GM23338 (cell line): ENCODE measurements around the gene DEFB114. TPM values are rescaled to one million over a fixed set of nuclear protein-coding genes. Genes with fewer than 3 reads are reported as not detected.

Source experiments
- ATAC-seq: fragments of 200-7000 bp; cut with Tn5 transposase; 3 replicates; pipeline ENCODE4 v1.9.1; 2020
- DNase-seq: peaks from one replicate; pipeline ENCODE4 v3.0.0-alpha.2; 2015; ENCODE audit warnings: low spot score
- H2AFZ ChIP-seq: fragments of 200-600 bp; sonication (generic); 2 replicates; pipeline ENCODE4 v1.8.0; 2016; ENCODE audit warnings: antibody characterized with exemption, mild to moderate bottlenecking, moderate library complexity
- H3F3A ChIP-seq: fragments of 200-600 bp; sonication (generic); replicated peaks from 2 replicates; pipeline ENCODE4 v1.8.0; 2017; ENCODE audit warnings: antibody characterized with exemption, mixed run types, low read depth
- H3K27ac ChIP-seq: fragments of 200-600 bp; sonication (generic); 2 replicates; pipeline ENCODE4 v1.6.1; 2016; ENCODE audit warnings: low read depth
- H3K27me3 ChIP-seq: fragments of 200-600 bp; sonication (generic); 2 replicates; pipeline ENCODE4 v1.8.0; 2016; ENCODE audit warnings: mild to moderate bottlenecking, mixed run types, moderate library complexity; ENCODE audit not compliant: insufficient read depth
- H3K36me3 ChIP-seq: fragments of 200-600 bp; sonication (generic); 2 replicates; pipeline ENCODE4 v1.8.0; 2016; ENCODE audit warnings: mild to moderate bottlenecking; ENCODE audit not compliant: insufficient read depth
- H3K4me1 ChIP-seq: fragments of 200-600 bp; sonication (generic); 2 replicates; pipeline ENCODE4 v1.8.0; 2016; ENCODE audit warnings: mild to moderate bottlenecking, moderate library complexity; ENCODE audit not compliant: insufficient read depth
- H3K4me2 ChIP-seq: fragments of 200-600 bp; sonication (generic); 2 replicates; pipeline ENCODE4 v1.7.1; 2017; ENCODE audit warnings: mixed run types
- H3K4me3 ChIP-seq: fragments of 200-600 bp; sonication (generic); 2 replicates; pipeline ENCODE4 v1.6.1; 2016; ENCODE audit warnings: mixed run types
- H3K79me2 ChIP-seq: fragments of 200-600 bp; sonication (generic); replicated peaks from 2 replicates; pipeline ENCODE4 v1.8.0; 2017; ENCODE audit warnings: mild to moderate bottlenecking; ENCODE audit not compliant: insufficient read depth
- H3K9me2 ChIP-seq: fragments of 200-600 bp; sonication (generic); 2 replicates; pipeline ENCODE4 v1.8.0; 2017; ENCODE audit not compliant: insufficient read depth
- H4K20me1 ChIP-seq: fragments of 200-600 bp; sonication (generic); replicated peaks from 2 replicates; pipeline ENCODE4 v1.8.0; 2017; ENCODE audit warnings: mild to moderate bottlenecking; ENCODE audit not compliant: insufficient read depth
- H3K27ac Mint-ChIP-seq: 2 replicates; pipeline ENCODE4 v1.8.0; 2020; ENCODE audit warnings: inconsistent platforms, mild to moderate bottlenecking, moderate library complexity, mixed read lengths
- H3K27me3 Mint-ChIP-seq: 3 replicates; pipeline ENCODE4 v1.8.0; 2022; ENCODE audit warnings: low read depth, mild to moderate bottlenecking, moderate library complexity, mixed read lengths, inconsistent platforms; ENCODE audit not compliant: insufficient read depth, poor library complexity
- H3K36me3 Mint-ChIP-seq: 3 replicates; pipeline ENCODE4 v1.8.0; 2021; ENCODE audit warnings: low read depth, mild to moderate bottlenecking, inconsistent platforms, moderate library complexity, mixed read lengths
- H3K4me1 Mint-ChIP-seq: 3 replicates; pipeline ENCODE4 v1.8.0; 2020; ENCODE audit warnings: mild to moderate bottlenecking, inconsistent platforms, mixed read lengths
- H3K4me3 Mint-ChIP-seq: 3 replicates; pipeline ENCODE4 v1.8.0; 2021; ENCODE audit warnings: moderate library complexity, mild to moderate bottlenecking, inconsistent platforms, mixed read lengths
- H3K9me3 Mint-ChIP-seq: 3 replicates; pipeline ENCODE4 v1.8.0; 2020; ENCODE audit warnings: moderate library complexity, mild to moderate bottlenecking, inconsistent platforms, mixed read lengths
- CREB1 ChIP-seq: fragments of 250-450 bp; sonication (Bioruptor Pico); IDR thresholded peaks from 2 replicates; pipeline ENCODE4 v1.5.0; 2020; ENCODE audit warnings: low read depth, mild to moderate bottlenecking, moderate library complexity
- EZH2 ChIP-seq: fragments of 200-600 bp; sonication (generic); IDR thresholded peaks from one replicate; pipeline ENCODE4 v1.8.0; 2017; ENCODE audit warnings: antibody characterized with exemption, mild to moderate bottlenecking, low read depth; ENCODE audit not compliant: unreplicated experiment
- EZH2phosphoT487 ChIP-seq: fragments of 200-600 bp; sonication (generic); IDR thresholded peaks from one replicate; pipeline ENCODE4 v1.8.1; 2018; ENCODE audit warnings: antibody characterized with exemption; ENCODE audit not compliant: unreplicated experiment
- JUNB ChIP-seq: IDR thresholded peaks from one replicate; pipeline ENCODE4 v1.6.1; 2016; ENCODE audit warnings: antibody characterized with exemption; ENCODE audit not compliant: unreplicated experiment
- ZNF114 ChIP-seq: fragments of 250-450 bp; sonication (Bioruptor Pico); IDR thresholded peaks from 2 replicates; pipeline ENCODE4 v1.5.0; 2020; ENCODE audit warnings: mild to moderate bottlenecking, moderate library complexity
- ZNF331 ChIP-seq: fragments of 250-450 bp; sonication (Bioruptor Pico); IDR thresholded peaks from 2 replicates; pipeline ENCODE4 v1.5.0; 2020; ENCODE audit warnings: low read depth, mild to moderate bottlenecking, moderate library complexity
- polyA plus RNA-seq: library from polyadenylated mRNA; unstranded; fragments of >200 nt; fragmentation: Nextera tagmentation; extraction: Ambion mirVana; gene quantifications from 2 replicates; pipeline ENCODE4 v1.2.1, GENCODE V29; 2016
- total RNA-seq: library from RNA; depleted of rRNA; stranded (reverse); fragments of >200 nt; shearing (Covaris generic); gene quantifications from 2 replicates; pipeline ENCODE4 v1.2.3, GENCODE V29; 2014
- TF ChIP-seq, protein P1 (sequence below): IDR thresholded peaks from 2 replicates; pipeline ENCODE4 v1.6.1; 2016; ENCODE audit warnings: antibody characterized with exemption
- TF ChIP-seq, protein P2 (sequence below): fragments of 250-450 bp; sonication (Bioruptor Pico); IDR thresholded peaks from 2 replicates; pipeline ENCODE4 v1.5.0; 2020; ENCODE audit warnings: mild to moderate bottlenecking, moderate library complexity
- TF ChIP-seq, protein P3 (sequence below), 2 experiments: fragments of 200-600 bp in 1 of 2; sonication (generic) in 1 of 2; conservative IDR thresholded peaks; 2 replicates each; pipeline versions ENCODE4 v1.5.1 to v1.6.1; 2016 to 2017; ENCODE audit warnings: antibody characterized with exemption in 2 of 2, low read depth in 2 of 2, mild to moderate bottlenecking in 2 of 2, moderate library complexity in 1 of 2

The DEFB114 gene
- total and polyA plus RNA-seq, 2 experiments from 2014 or later = not detected

DNA sequence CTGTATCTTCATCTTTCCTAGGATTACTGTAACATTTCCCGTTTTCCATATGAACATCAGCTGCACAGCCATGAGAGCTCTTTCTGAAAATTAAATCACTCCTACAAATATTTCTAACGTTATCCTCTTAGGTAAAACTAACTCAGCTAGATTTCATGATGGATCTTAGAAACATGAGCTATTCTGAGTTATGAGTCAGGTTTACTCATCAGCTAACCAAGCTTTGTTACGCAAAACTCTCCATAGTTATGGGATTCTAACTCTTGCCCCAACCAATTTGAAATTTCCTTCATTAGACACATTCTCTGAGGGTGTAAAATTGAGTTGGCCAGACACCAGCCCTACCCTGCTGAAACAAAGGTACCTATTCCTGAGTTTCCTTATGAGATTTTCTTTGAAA is 43.9 kb upstream of the DEFB114 start:
- Histone ChIP-seq H3K79me2 (no peaks in the 10 kb centered on the region), H3K9me2 (no peaks in the 10 kb centered on the region), H3F3A (no peaks in the 10 kb centered on the region), H2AFZ (no peak overlapping the region; the same call in 1 of the 2 replicates), H3K4me2 (no peak overlapping the region), H3K36me3 (no peaks in the 10 kb centered on the region), H3K27me3 (no peaks in the 10 kb centered on the region), H4K20me1 (no peaks in the 10 kb centered on the region), H3K4me1 (peaks cover 5% of the 10 kb centered on the region; the same call in 1 of the 2 replicates), H3K4me3 (no peak overlapping the region), H3K27ac (no peak overlapping the region)
- peaks cover 8% of the 10 kb centered on the region; the same call in 1 of the 3 replicates for H3K4me1 Mint-ChIP-seq
- H3K27ac Mint-ChIP-seq = no peak overlapping the region
- no peaks in the 10 kb centered on the region for H3K36me3 Mint-ChIP-seq
- no peak overlapping the region for H3K4me3 Mint-ChIP-seq
- no peaks in the 10 kb centered on the region for H3K27me3 Mint-ChIP-seq
- ATAC-seq = no peak
- H3K9me3 Mint-ChIP-seq = no peaks in the 10 kb centered on the region
- no peak for TF ChIP-seq EZH2
- TF ChIP-seq, protein P1, sequence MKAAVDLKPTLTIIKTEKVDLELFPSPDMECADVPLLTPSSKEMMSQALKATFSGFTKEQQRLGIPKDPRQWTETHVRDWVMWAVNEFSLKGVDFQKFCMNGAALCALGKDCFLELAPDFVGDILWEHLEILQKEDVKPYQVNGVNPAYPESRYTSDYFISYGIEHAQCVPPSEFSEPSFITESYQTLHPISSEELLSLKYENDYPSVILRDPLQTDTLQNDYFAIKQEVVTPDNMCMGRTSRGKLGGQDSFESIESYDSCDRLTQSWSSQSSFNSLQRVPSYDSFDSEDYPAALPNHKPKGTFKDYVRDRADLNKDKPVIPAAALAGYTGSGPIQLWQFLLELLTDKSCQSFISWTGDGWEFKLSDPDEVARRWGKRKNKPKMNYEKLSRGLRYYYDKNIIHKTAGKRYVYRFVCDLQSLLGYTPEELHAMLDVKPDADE = no peak
- no peak for TF ChIP-seq EZH2phosphoT487
- TF ChIP-seq, protein P2, sequence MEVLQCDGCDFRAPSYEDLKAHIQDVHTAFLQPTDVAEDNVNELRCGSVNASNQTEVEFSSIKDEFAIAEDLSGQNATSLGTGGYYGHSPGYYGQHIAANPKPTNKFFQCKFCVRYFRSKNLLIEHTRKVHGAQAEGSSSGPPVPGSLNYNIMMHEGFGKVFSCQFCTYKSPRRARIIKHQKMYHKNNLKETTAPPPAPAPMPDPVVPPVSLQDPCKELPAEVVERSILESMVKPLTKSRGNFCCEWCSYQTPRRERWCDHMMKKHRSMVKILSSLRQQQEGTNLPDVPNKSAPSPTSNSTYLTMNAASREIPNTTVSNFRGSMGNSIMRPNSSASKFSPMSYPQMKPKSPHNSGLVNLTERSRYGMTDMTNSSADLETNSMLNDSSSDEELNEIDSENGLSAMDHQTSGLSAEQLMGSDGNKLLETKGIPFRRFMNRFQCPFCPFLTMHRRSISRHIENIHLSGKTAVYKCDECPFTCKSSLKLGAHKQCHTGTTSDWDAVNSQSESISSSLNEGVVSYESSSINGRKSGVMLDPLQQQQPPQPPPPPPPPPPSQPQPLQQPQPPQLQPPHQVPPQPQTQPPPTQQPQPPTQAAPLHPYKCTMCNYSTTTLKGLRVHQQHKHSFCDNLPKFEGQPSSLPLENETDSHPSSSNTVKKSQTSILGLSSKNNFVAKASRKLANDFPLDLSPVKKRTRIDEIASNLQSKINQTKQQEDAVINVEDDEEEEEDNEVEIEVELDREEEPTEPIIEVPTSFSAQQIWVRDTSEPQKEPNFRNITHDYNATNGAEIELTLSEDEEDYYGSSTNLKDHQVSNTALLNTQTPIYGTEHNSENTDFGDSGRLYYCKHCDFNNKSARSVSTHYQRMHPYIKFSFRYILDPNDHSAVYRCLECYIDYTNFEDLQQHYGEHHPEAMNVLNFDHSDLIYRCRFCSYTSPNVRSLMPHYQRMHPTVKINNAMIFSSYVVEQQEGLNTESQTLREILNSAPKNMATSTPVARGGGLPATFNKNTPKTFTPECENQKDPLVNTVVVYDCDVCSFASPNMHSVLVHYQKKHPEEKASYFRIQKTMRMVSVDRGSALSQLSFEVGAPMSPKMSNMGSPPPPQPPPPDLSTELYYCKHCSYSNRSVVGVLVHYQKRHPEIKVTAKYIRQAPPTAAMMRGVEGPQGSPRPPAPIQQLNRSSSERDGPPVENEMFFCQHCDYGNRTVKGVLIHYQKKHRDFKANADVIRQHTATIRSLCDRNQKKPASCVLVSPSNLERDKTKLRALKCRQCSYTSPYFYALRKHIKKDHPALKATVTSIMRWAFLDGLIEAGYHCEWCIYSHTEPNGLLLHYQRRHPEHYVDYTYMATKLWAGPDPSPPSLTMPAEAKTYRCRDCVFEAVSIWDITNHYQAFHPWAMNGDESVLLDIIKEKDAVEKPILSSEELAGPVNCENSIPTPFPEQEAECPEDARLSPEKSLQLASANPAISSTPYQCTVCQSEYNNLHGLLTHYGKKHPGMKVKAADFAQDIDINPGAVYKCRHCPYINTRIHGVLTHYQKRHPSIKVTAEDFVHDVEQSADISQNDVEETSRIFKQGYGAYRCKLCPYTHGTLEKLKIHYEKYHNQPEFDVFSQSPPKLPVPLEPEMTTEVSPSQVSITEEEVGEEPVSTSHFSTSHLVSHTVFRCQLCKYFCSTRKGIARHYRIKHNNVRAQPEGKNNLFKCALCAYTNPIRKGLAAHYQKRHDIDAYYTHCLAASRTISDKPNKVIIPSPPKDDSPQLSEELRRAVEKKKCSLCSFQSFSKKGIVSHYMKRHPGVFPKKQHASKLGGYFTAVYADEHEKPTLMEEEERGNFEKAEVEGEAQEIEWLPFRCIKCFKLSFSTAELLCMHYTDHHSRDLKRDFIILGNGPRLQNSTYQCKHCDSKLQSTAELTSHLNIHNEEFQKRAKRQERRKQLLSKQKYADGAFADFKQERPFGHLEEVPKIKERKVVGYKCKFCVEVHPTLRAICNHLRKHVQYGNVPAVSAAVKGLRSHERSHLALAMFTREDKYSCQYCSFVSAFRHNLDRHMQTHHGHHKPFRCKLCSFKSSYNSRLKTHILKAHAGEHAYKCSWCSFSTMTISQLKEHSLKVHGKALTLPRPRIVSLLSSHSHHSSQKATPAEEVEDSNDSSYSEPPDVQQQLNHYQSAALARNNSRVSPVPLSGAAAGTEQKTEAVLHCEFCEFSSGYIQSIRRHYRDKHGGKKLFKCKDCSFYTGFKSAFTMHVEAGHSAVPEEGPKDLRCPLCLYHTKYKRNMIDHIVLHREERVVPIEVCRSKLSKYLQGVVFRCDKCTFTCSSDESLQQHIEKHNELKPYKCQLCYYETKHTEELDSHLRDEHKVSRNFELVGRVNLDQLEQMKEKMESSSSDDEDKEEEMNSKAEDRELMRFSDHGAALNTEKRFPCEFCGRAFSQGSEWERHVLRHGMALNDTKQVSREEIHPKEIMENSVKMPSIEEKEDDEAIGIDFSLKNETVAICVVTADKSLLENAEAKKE (CRISPR knock-in tag) = no peak
- DNase-seq = no peak

DNA sequence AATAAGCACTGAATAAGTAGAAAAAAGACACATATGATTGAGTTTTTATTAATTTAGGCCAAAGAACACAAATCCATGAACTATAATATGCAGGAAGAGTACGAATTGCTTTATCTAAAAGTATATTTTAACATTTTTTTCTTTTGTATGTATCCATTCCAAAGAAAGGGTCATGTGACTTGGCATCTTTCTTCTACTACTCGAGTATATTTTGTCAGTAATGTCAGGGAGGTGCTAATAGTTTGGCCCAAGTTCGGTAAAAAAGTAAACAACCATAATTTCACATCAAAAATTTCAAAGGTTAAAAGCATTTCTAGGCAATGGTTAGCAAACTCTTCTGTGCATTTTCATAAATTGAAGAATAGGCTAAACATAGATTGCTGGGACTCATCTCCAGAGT is 39.2 kb upstream of the DEFB114 start:
- peaks cover 5% of the 10 kb centered on the region; the same call in 1 of the 2 replicates for H3K4me1 ChIP-seq
- Mint-ChIP-seq H3K27ac (no peak overlapping the region), H3K27me3 (no peaks in the 10 kb centered on the region), H3K36me3 (no peaks in the 10 kb centered on the region), H3K9me3 (no peaks in the 10 kb centered on the region), H3K4me1 (peaks cover 6% of the 10 kb centered on the region; the same call in 1 of the 3 replicates), H3K4me3 (no peak overlapping the region)
- H4K20me1 ChIP-seq = no peaks in the 10 kb centered on the region
- no peak overlapping the region for H3K4me2 ChIP-seq
- H3K4me3 ChIP-seq = no peak overlapping the region
- ATAC-seq (no peak), DNase-seq (no peak)
- peak overlapping the region; percentile 64; the same call in 1 of the 2 replicates for H2AFZ ChIP-seq
- no peaks in the 10 kb centered on the region for H3K9me2 ChIP-seq
- no peaks in the 10 kb centered on the region for H3K36me3 ChIP-seq
- H3K79me2 ChIP-seq = no peaks in the 10 kb centered on the region
- TF ChIP-seq EZH2 (no peak), ZNF331 (CRISPR knock-in tag) (no peak), JUNB (no peak), EZH2phosphoT487 (no peak), ZNF114 (CRISPR knock-in tag) (no peak), CREB1 (no peak)
- TF ChIP-seq, protein P3, sequence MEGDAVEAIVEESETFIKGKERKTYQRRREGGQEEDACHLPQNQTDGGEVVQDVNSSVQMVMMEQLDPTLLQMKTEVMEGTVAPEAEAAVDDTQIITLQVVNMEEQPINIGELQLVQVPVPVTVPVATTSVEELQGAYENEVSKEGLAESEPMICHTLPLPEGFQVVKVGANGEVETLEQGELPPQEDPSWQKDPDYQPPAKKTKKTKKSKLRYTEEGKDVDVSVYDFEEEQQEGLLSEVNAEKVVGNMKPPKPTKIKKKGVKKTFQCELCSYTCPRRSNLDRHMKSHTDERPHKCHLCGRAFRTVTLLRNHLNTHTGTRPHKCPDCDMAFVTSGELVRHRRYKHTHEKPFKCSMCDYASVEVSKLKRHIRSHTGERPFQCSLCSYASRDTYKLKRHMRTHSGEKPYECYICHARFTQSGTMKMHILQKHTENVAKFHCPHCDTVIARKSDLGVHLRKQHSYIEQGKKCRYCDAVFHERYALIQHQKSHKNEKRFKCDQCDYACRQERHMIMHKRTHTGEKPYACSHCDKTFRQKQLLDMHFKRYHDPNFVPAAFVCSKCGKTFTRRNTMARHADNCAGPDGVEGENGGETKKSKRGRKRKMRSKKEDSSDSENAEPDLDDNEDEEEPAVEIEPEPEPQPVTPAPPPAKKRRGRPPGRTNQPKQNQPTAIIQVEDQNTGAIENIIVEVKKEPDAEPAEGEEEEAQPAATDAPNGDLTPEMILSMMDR (conservative IDR thresholded peaks at IDR 0.05; ENCODE audit: low read depth in 2 of 2) = no peak
- no peaks in the 10 kb centered on the region for H3F3A ChIP-seq
- no peak overlapping the region for H3K27ac ChIP-seq
- H3K27me3 ChIP-seq = no peaks in the 10 kb centered on the region
